Tibial nerve (tissue), 4 donors: ENCODE results near the gene STN1. TPM values are rescaled to one million over a fixed set of nuclear protein-coding genes. Genes with fewer than 3 reads are reported as not detected.

Experiments used
- DNase-seq, 2 donors: peaks; one replicate each; pipeline ENCODE4 v3.0.0-alpha.2; 2019; ENCODE audit warnings: low spot score in 2 of 2
- H3K27ac ChIP-seq, 4 donors: fragments of 200-600 bp; sonication (generic) in 3 of 4; one replicate each; pipeline ENCODE4 v1.5.1; 2017 to 2019; ENCODE audit warnings: mild to moderate bottlenecking in 1 of 4
- H3K27me3 ChIP-seq, 2 donors: fragments of 200-600 bp; sonication (generic) in 1 of 2; one replicate each; pipeline versions ENCODE4 v1.5.1 to v1.6.0; 2017 to 2019
- H3K36me3 ChIP-seq, 3 donors: fragments of 200-600 bp; sonication (generic); one replicate each; pipeline ENCODE4 v1.5.1; 2018 to 2019
- H3K4me1 ChIP-seq, 4 donors: fragments of 200-600 bp; sonication (generic) in 3 of 4; one replicate each; pipeline ENCODE4 v1.5.1; 2017 to 2019
- H3K4me3 ChIP-seq, 4 donors: fragments of 200-600 bp; sonication (generic) in 3 of 4; one replicate each; pipeline ENCODE4 v1.5.1; 2017 to 2019; ENCODE audit warnings: mild to moderate bottlenecking in 1 of 4, moderate library complexity in 1 of 4
- H3K9me3 ChIP-seq, 4 donors: fragments of 200-600 bp; sonication (generic) in 3 of 4; one replicate each; pipeline ENCODE4 v1.5.1; 2017 to 2019
- CTCF ChIP-seq, 5 experiments: fragments of 200-600 bp in 3 of 5; fragments of 450-650 bp in 2 of 5; sonication (generic) in 3 of 5; IDR thresholded peaks; one replicate each; pipeline ENCODE4 v1.5.1; 2016 to 2019; ENCODE audit warnings: antibody characterized with exemption in 5 of 5, mild to moderate bottlenecking in 3 of 5, moderate library complexity in 2 of 5
- EP300 ChIP-seq, 2 donors: sonication (generic); formaldehyde crosslinking; IDR thresholded peaks; one replicate each; pipeline ENCODE4 v1.6.1; 2017; ENCODE audit warnings: antibody characterized with exemption in 2 of 2, mild to moderate bottlenecking in 1 of 2
- POLR2A ChIP-seq, 2 donors: fragments of 450-650 bp; IDR thresholded peaks; one replicate each; pipeline ENCODE4 v1.6.1; 2017; ENCODE audit warnings: antibody characterized with exemption in 2 of 2, mild to moderate bottlenecking in 2 of 2, moderate library complexity in 2 of 2
- WGBS, 2 donors: methylation state at CpG; one replicate each; pipeline ENCODE4 v1.1.5; 2018; 5-methylcytosine and 5-hydroxymethylcytosine counted together
- total RNA-seq, 4 donors: library from RNA; depleted of rRNA; stranded (reverse); fragments of >200 nt; gene quantifications; one replicate each; pipeline ENCODE4 v1.1.0, GENCODE V29; 2016

The STN1 gene
- total RNA-seq, 4 donors from 2014 or later: 12.6 to 26.7 (median 22.1) TPM

- no peaks in the 10 kb centered on the region for H3K4me1 ChIP-seq
- H3K9me3 ChIP-seq: no peaks in the 10 kb centered on the region
- TF ChIP-seq CTCF (IDR thresholded peaks at IDR 0.05): no peak
- no peak for TF ChIP-seq POLR2A (IDR thresholded peaks at IDR 0.05)
- no peak for TF ChIP-seq EP300 (IDR thresholded peaks at IDR 0.05)
- DNase-seq: no peak
- no peak overlapping the region for H3K4me3 ChIP-seq
- H3K27ac ChIP-seq: no peak overlapping the region
- H3K36me3 ChIP-seq: no peaks in the 10 kb centered on the region
- no peaks in the 10 kb centered on the region for H3K27me3 ChIP-seq
- 91 to 93% methylated on average over 1 of the region's 1 CpG for WGBS, 2 donors
Measured at GRCh38 chr10:103925591-103925990, 7.6 kb upstream of the STN1 start.

- H3K36me3 ChIP-seq: no peaks in the 10 kb centered on the region
- no peak overlapping the region for H3K4me3 ChIP-seq
- 55 to 77% methylated on average over 3 of the region's 3 CpGs for WGBS, 2 donors
- peaks cover 0 to 7% (median 3%) of the 10 kb centered on the region in 4 donors for H3K4me1 ChIP-seq
- no peaks in the 10 kb centered on the region for H3K27me3 ChIP-seq
- no peaks in the 10 kb centered on the region for H3K9me3 ChIP-seq
- H3K27ac ChIP-seq: no peak overlapping the region
- no peak for DNase-seq
- no peak for TF ChIP-seq EP300 (IDR thresholded peaks at IDR 0.05)
- no peak for TF ChIP-seq CTCF (IDR thresholded peaks at IDR 0.05)
- no peak for TF ChIP-seq POLR2A (IDR thresholded peaks at IDR 0.05)
Measured at GRCh38 chr10:103923502-103923901, 5.5 kb upstream of the STN1 start.

GRCh38 chr10:103922659-103923058 lies 4.7 kb upstream of the STN1 start:
- no peaks in the 10 kb centered on the region for H3K27me3 ChIP-seq
- no peak for DNase-seq
- no peaks in the 10 kb centered on the region for H3K9me3 ChIP-seq
- H3K27ac ChIP-seq: no peak overlapping the region
- TF ChIP-seq POLR2A (IDR thresholded peaks at IDR 0.05) (no peak), EP300 (IDR thresholded peaks at IDR 0.05) (no peak), CTCF (IDR thresholded peaks at IDR 0.05) (no peak)
- peaks cover 0 to 8% (median 4%) of the 10 kb centered on the region in 4 donors for H3K4me1 ChIP-seq
- H3K4me3 ChIP-seq: no peak overlapping the region
- no peaks in the 10 kb centered on the region for H3K36me3 ChIP-seq
- 94 to 98% methylated on average over 2 of the region's 2 CpGs for WGBS, 2 donors

- no peaks in the 10 kb centered on the region for H3K9me3 ChIP-seq
- no peaks in the 10 kb centered on the region for H3K36me3 ChIP-seq
- H3K4me1 ChIP-seq: peaks cover 0 to 16% (median 8%) of the 10 kb centered on the region in 4 donors
- no peak for DNase-seq
- TF ChIP-seq CTCF (IDR thresholded peaks at IDR 0.05) (no peak), POLR2A (IDR thresholded peaks at IDR 0.05) (no peak), EP300 (IDR thresholded peaks at IDR 0.05) (no peak)
- H3K4me3 ChIP-seq: no peak overlapping the region
- H3K27ac ChIP-seq: no peak overlapping the region
- WGBS, 2 donors: 29 to 32% methylated on average over 7 of the region's 7 CpGs
- no peaks in the 10 kb centered on the region for H3K27me3 ChIP-seq
Measured at GRCh38 chr10:103921750-103922195, 3.8 kb upstream of the STN1 start.

- H3K36me3 ChIP-seq: no peaks in the 10 kb centered on the region
- WGBS, 2 donors: 90 to 93% methylated on average over 1 of the region's 1 CpG
- H3K4me3 ChIP-seq: no peak overlapping the region
- no peaks in the 10 kb centered on the region for H3K9me3 ChIP-seq
- no peak for TF ChIP-seq POLR2A (IDR thresholded peaks at IDR 0.05)
- TF ChIP-seq CTCF (IDR thresholded peaks at IDR 0.05): no peak
- no peak for TF ChIP-seq EP300 (IDR thresholded peaks at IDR 0.05)
- H3K27me3 ChIP-seq: no peaks in the 10 kb centered on the region
- DNase-seq: no peak
- H3K27ac ChIP-seq: no peak overlapping the region
- peaks cover 0 to 21% (median 12%) of the 10 kb centered on the region in 4 donors for H3K4me1 ChIP-seq
Measured at GRCh38 chr10:103921248-103921647, 3.3 kb upstream of the STN1 start.
